Liver (tissue), 9 donors: ENCODE measurements around the gene ZSCAN30. TPM values are rescaled to one million over a fixed set of nuclear protein-coding genes. Genes with fewer than 3 reads are reported as not detected.

Experiments
- DNase-seq: peaks from one replicate; pipeline ENCODE4 v3.0.0-alpha.2; 2017; ENCODE audit warnings: low spot score
- H3K27ac ChIP-seq, 2 donors: one replicate each; pipeline ENCODE4 v1.7.0; 2013; ENCODE audit warnings: inconsistent platforms in 2 of 2, low read length in 2 of 2, control low read depth in 1 of 2, low read depth in 1 of 2, mild to moderate bottlenecking in 1 of 2
- H3K27me3 ChIP-seq, 4 donors: one replicate each; pipeline versions ENCODE4 v1.6.1 to v1.7.0; 2013; ENCODE audit warnings: low read length in 3 of 4, inconsistent platforms in 1 of 4, mild to moderate bottlenecking in 1 of 4, moderate library complexity in 1 of 4; ENCODE audit not compliant: control insufficient read depth in 4 of 4, insufficient read depth in 4 of 4
- H3K36me3 ChIP-seq, 4 donors: one replicate each; pipeline versions ENCODE4 v1.6.1 to v1.7.0; 2013; ENCODE audit warnings: low read length in 3 of 4, mild to moderate bottlenecking in 3 of 4, low read depth in 1 of 4, moderate library complexity in 1 of 4; ENCODE audit not compliant: control insufficient read depth in 4 of 4, insufficient read depth in 3 of 4
- H3K4me1 ChIP-seq, 4 donors: one replicate each; pipeline versions ENCODE4 v1.6.1 to v1.7.0; 2013; ENCODE audit warnings: low read length in 3 of 4, mild to moderate bottlenecking in 3 of 4, moderate library complexity in 1 of 4; ENCODE audit not compliant: control insufficient read depth in 4 of 4, insufficient read depth in 4 of 4
- H3K4me3 ChIP-seq, 3 donors: one replicate each; pipeline versions ENCODE4 v1.6.1 to v1.7.0; 2013; ENCODE audit warnings: low read length in 3 of 3, control low read depth in 1 of 3, low read depth in 1 of 3, mild to moderate bottlenecking in 1 of 3
- H3K9ac ChIP-seq, 2 donors: one replicate each; pipeline ENCODE4 v1.7.0; 2013; ENCODE audit warnings: low read length in 2 of 2, mild to moderate bottlenecking in 2 of 2, moderate library complexity in 2 of 2, control low read depth in 1 of 2, low read depth in 1 of 2
- H3K9me3 ChIP-seq, 4 donors: one replicate each; pipeline versions ENCODE4 v1.6.1 to v1.7.0; 2013; ENCODE audit warnings: low read length in 3 of 4; ENCODE audit not compliant: control insufficient read depth in 4 of 4
- FOXA1 ChIP-seq: IDR thresholded peaks from 2 replicates; pipeline ENCODE4 v1.6.1; 2016; ENCODE audit warnings: antibody characterized with exemption
- FOXA2 ChIP-seq: IDR thresholded peaks from 2 replicates; pipeline ENCODE4 v1.6.1; 2016; ENCODE audit warnings: antibody characterized with exemption
- HNF4A ChIP-seq, 2 donors: conservative IDR thresholded peaks; 2 replicates each; pipeline ENCODE4 v1.6.1; 2016; ENCODE audit warnings: antibody characterized with exemption in 2 of 2, mild to moderate bottlenecking in 2 of 2
- HNF4G ChIP-seq: IDR thresholded peaks from 2 replicates; pipeline ENCODE4 v1.6.1; 2016; ENCODE audit warnings: antibody characterized with exemption
- JUND ChIP-seq, 2 donors: IDR thresholded peaks; 2 replicates each; pipeline ENCODE4 v1.6.1; 2016; ENCODE audit warnings: antibody characterized with exemption in 2 of 2
- NR2F2 ChIP-seq: IDR thresholded peaks from 2 replicates; pipeline ENCODE4 v1.6.1; 2016; ENCODE audit warnings: antibody characterized with exemption
- RAD21 ChIP-seq, 2 donors: IDR thresholded peaks; 2 replicates each; pipeline ENCODE4 v1.6.1; 2016; ENCODE audit warnings: antibody characterized with exemption in 2 of 2, mild to moderate bottlenecking in 2 of 2
- RXRA ChIP-seq, 2 donors: IDR thresholded peaks; 2 replicates each; pipeline ENCODE4 v1.6.1; 2017 to 2018; ENCODE audit warnings: antibody characterized with exemption in 2 of 2, mild to moderate bottlenecking in 1 of 2
- SP1 ChIP-seq: IDR thresholded peaks from 2 replicates; pipeline ENCODE4 v1.6.1; 2018; ENCODE audit warnings: antibody characterized with exemption, mild to moderate bottlenecking
- TAF1 ChIP-seq: conservative IDR thresholded peaks from 2 replicates; pipeline ENCODE4 v1.6.1; 2016; ENCODE audit warnings: antibody characterized with exemption, mild to moderate bottlenecking
- WGBS: extraction: QIAGEN DNeasy Blood & Tissue Kit; methylation state at CpG from one replicate; pipeline ENCODE4 v1.1.7; 2013; 5-methylcytosine and 5-hydroxymethylcytosine counted together
- polyA plus RNA-seq, 2 donors: library from polyadenylated mRNA; stranded (reverse) in 1 of 2; unstranded in 1 of 2; fragments of 200-250 nt in 1 of 2; fragments of >200 nt in 1 of 2; fragmentation: Nextera tagmentation in 1 of 2; extraction: Ambion mirVana in 1 of 2; gene quantifications; one replicate each; pipeline versions ENCODE4 v1.2.1 to v1.2.3, GENCODE V29; 2013 to 2015
- total RNA-seq, 2 donors: library from RNA; depleted of rRNA; stranded (reverse); fragments of >200 nt; gene quantifications; one replicate each; pipeline ENCODE4 v1.2.3, GENCODE V29; 2014
- TF ChIP-seq, protein P1 (sequence below): IDR thresholded peaks from 2 replicates; pipeline ENCODE4 v1.6.1; 2016; ENCODE audit warnings: antibody characterized with exemption
- TF ChIP-seq, protein P2 (sequence below): IDR thresholded peaks from 2 replicates; pipeline ENCODE4 v1.6.1; 2016; ENCODE audit warnings: antibody characterized with exemption, mild to moderate bottlenecking
- TF ChIP-seq, protein P3 (sequence below): IDR thresholded peaks from 2 replicates; pipeline ENCODE4 v1.6.1; 2016; ENCODE audit warnings: antibody characterized with exemption
- TF ChIP-seq, protein P4 (sequence below): IDR thresholded peaks from 2 replicates; pipeline ENCODE4 v1.6.1; 2016; ENCODE audit warnings: antibody characterized with exemption
- TF ChIP-seq, protein P5 (sequence below): fragments of 150-350 bp; IDR thresholded peaks from 2 replicates; pipeline ENCODE4 v1.5.1; 2017; ENCODE audit warnings: improper control_type of control experiment, low read depth, low read length; ENCODE audit not compliant: missing input control
- donor health status: healthy.
- donor health status: healthy.
- donor health status: healthy.
- donor health status: healthy.
- donor health status: healthy.

ZSCAN30 gene
- total and polyA plus RNA-seq, 4 donors = 2.3 to 10.4 (median 5.6) TPM

DNA sequence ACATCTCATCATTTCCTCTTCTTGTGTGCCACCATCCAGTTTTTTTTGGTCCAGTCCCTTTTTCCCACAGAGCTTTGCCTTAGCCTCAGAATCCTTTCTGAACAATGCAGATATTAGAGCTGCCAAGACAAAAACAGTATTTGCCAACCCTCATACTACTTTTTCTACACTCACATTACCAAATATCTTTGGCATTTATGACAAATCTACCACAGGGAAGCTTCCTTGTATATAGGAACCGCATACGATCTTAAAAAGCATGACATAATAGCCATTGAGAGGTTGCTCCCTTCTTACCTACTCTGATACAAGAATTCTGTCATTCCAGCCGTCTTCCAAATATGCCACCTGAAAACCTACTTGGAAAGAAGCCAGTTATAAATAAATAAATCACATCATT lies 44.8 kb upstream of the ZSCAN30 start:
- Histone ChIP-seq H3K36me3 (peaks cover 16 to 74% (median 68%) of the 10 kb centered on the region in 4 donors), H3K9me3 (no peaks in the 10 kb centered on the region), H3K27ac (no peak overlapping the region), H3K9ac (no peak overlapping the region), H3K4me1 (peaks cover 4 to 10% (median 7%) of the 10 kb centered on the region in 4 donors), H3K4me3 (no peak overlapping the region), H3K27me3 (no peaks in the 10 kb centered on the region)
- DNase-seq = no peak
- TF ChIP-seq HNF4A (conservative IDR thresholded peaks at IDR 0.05) (no peak), JUND (IDR thresholded peaks at IDR 0.05) (no peak), FOXA1 (no peak), FOXA2 (no peak), HNF4G (no peak), RAD21 (IDR thresholded peaks at IDR 0.05) (no peak), RXRA (IDR thresholded peaks at IDR 0.05) (no peak)
- TF ChIP-seq, protein P1, sequence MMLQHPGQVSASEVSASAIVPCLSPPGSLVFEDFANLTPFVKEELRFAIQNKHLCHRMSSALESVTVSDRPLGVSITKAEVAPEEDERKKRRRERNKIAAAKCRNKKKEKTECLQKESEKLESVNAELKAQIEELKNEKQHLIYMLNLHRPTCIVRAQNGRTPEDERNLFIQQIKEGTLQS = no peak
- TF ChIP-seq, protein P2, sequence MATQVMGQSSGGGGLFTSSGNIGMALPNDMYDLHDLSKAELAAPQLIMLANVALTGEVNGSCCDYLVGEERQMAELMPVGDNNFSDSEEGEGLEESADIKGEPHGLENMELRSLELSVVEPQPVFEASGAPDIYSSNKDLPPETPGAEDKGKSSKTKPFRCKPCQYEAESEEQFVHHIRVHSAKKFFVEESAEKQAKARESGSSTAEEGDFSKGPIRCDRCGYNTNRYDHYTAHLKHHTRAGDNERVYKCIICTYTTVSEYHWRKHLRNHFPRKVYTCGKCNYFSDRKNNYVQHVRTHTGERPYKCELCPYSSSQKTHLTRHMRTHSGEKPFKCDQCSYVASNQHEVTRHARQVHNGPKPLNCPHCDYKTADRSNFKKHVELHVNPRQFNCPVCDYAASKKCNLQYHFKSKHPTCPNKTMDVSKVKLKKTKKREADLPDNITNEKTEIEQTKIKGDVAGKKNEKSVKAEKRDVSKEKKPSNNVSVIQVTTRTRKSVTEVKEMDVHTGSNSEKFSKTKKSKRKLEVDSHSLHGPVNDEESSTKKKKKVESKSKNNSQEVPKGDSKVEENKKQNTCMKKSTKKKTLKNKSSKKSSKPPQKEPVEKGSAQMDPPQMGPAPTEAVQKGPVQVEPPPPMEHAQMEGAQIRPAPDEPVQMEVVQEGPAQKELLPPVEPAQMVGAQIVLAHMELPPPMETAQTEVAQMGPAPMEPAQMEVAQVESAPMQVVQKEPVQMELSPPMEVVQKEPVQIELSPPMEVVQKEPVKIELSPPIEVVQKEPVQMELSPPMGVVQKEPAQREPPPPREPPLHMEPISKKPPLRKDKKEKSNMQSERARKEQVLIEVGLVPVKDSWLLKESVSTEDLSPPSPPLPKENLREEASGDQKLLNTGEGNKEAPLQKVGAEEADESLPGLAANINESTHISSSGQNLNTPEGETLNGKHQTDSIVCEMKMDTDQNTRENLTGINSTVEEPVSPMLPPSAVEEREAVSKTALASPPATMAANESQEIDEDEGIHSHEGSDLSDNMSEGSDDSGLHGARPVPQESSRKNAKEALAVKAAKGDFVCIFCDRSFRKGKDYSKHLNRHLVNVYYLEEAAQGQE = no peak
- TF ChIP-seq, protein P3, sequence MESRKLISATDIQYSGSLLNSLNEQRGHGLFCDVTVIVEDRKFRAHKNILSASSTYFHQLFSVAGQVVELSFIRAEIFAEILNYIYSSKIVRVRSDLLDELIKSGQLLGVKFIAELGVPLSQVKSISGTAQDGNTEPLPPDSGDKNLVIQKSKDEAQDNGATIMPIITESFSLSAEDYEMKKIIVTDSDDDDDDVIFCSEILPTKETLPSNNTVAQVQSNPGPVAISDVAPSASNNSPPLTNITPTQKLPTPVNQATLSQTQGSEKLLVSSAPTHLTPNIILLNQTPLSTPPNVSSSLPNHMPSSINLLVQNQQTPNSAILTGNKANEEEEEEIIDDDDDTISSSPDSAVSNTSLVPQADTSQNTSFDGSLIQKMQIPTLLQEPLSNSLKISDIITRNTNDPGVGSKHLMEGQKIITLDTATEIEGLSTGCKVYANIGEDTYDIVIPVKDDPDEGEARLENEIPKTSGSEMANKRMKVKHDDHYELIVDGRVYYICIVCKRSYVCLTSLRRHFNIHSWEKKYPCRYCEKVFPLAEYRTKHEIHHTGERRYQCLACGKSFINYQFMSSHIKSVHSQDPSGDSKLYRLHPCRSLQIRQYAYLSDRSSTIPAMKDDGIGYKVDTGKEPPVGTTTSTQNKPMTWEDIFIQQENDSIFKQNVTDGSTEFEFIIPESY = no peak
- TF ChIP-seq, protein P4, sequence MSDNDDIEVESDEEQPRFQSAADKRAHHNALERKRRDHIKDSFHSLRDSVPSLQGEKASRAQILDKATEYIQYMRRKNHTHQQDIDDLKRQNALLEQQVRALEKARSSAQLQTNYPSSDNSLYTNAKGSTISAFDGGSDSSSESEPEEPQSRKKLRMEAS = no peak
- TF ChIP-seq, protein P5, sequence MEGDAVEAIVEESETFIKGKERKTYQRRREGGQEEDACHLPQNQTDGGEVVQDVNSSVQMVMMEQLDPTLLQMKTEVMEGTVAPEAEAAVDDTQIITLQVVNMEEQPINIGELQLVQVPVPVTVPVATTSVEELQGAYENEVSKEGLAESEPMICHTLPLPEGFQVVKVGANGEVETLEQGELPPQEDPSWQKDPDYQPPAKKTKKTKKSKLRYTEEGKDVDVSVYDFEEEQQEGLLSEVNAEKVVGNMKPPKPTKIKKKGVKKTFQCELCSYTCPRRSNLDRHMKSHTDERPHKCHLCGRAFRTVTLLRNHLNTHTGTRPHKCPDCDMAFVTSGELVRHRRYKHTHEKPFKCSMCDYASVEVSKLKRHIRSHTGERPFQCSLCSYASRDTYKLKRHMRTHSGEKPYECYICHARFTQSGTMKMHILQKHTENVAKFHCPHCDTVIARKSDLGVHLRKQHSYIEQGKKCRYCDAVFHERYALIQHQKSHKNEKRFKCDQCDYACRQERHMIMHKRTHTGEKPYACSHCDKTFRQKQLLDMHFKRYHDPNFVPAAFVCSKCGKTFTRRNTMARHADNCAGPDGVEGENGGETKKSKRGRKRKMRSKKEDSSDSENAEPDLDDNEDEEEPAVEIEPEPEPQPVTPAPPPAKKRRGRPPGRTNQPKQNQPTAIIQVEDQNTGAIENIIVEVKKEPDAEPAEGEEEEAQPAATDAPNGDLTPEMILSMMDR = no peak
- WGBS = 86% methylated on average over 3 of the region's 3 CpGs

DNA sequence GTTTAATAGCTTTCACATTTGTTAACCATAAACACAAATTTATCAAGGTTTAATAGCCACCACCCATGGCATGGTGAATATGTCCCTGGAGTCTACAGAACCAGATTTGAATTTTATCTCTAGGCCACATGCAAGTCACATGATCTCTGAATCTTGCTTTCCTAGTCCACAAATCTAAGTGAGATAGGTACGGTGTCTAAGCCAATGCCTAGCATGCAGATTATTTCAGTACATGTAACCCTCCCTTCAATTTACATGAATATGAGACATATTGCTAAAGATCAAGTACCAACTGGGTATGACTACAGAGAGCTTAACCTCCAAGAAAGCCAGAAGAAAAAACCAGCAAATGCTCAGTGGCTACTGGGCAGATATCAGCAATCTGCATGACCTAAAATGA lies 44.2 kb upstream of the ZSCAN30 start:
- WGBS = 96% methylated on average over 1 of the region's 1 CpG
- H3K4me3 ChIP-seq = no peak overlapping the region
- DNase-seq = no peak
- peaks cover 3 to 6% (median 4%) of the 10 kb centered on the region in 4 donors for H3K4me1 ChIP-seq
- H3K27me3 ChIP-seq = no peaks in the 10 kb centered on the region
- no peaks in the 10 kb centered on the region for H3K9me3 ChIP-seq
- H3K36me3 ChIP-seq = peaks cover 10 to 68% (median 62%) of the 10 kb centered on the region in 4 donors
- no peak overlapping the region for H3K9ac ChIP-seq
- H3K27ac ChIP-seq = no peak overlapping the region
- TF ChIP-seq JUND (IDR thresholded peaks at IDR 0.05) = no peak
- TF ChIP-seq, protein P1 = no peak
- no peak for TF ChIP-seq FOXA1
- TF ChIP-seq NR2F2 = no peak
- no peak for TF ChIP-seq SP1
- TF ChIP-seq, protein P2 = no peak
- no peak for TF ChIP-seq RAD21 (IDR thresholded peaks at IDR 0.05)
- no peak for TF ChIP-seq HNF4A (conservative IDR thresholded peaks at IDR 0.05)
- TF ChIP-seq, protein P5 = no peak
- no peak for TF ChIP-seq HNF4G
- no peak for TF ChIP-seq TAF1
